GM18519 (cell line): Measurements from ENCODE around the gene KLRB1.
"Not testable (repeated sequence)": the region's sequence is repeated elsewhere in the genome, so short reads cannot be mapped to it uniquely, and the experiment has no call there.

Experiments
- ATAC-seq: cut with Tn5 transposase; IDR thresholded peaks from one replicate; pipeline ENCODE4 v1.9.1; 2021; ENCODE audit warnings: mild to moderate bottlenecking, moderate library complexity; ENCODE audit not compliant: unreplicated experiment, low FRiP score

Gene KLRB1

GRCh38 chr12:9545489-9545888, 62.2 kb downstream of the KLRB1 start:
- ATAC-seq, result not testable (repeated sequence)
